ENCODE measurements around the gene MTMR3. TPM values are rescaled to one million over a fixed set of nuclear protein-coding genes. Genes with fewer than 3 reads are reported as not detected.

MTMR3 gene
- polyA plus RNA-seq, 1 of the 3 experiments (the other 2 are of a cell fraction), result 20.4 TPM

DNA sequence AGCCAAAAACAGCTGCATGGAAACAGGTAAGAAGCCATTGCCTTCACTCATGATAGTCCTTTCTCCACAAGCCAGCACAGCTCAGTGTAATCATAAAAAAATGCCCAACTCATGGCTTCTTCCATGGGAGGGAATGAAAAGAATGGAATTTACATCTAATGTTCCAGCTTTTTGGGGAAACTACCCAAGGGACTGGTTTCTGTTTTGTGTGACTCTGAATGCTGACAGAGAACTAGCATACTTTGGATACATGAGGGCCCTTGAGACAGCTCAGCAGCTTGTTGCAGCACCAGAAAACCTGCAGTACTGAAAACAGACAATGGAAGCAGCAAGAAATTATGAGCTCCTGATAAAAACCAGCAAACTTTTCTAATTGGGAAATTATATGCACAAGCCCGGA lies 173.0 kb downstream of the MTMR3 start:
- no peaks in the 10 kb centered on the region for H3F3A ChIP-seq (replicated peaks; ENCODE audit: insufficient read depth)
- POLR2A ChIA-PET, result no interaction called here

More for the DNA sequence above, 173.0 kb downstream of the MTMR3 start:
- Histone ChIP-seq H3K79me2 (ENCODE audit: insufficient read depth) (no peaks in the 10 kb centered on the region), H3K9ac (no peak overlapping the region), H4K20me1 (ENCODE audit: insufficient read depth) (no peaks in the 10 kb centered on the region), H3K4me2 (no peak overlapping the region), H3K4me3 (ENCODE audit: low read depth in 2 of 2, low read length in 1 of 2) (no peak overlapping the region), H3K9me3 (no peaks in the 10 kb centered on the region), H3K27ac (ENCODE audit: low read depth in 2 of 2, low read length in 1 of 2) (no peak overlapping the region), H2AFZ (ENCODE audit: low read depth) (no peak overlapping the region), H3K4me1 (ENCODE audit: control insufficient read depth in 1 of 2, insufficient read depth in 2 of 2, low read depth in 1 of 2, low read length in 1 of 2) (peaks cover 0 to 6% of the 10 kb centered on the region in 2 experiments; a peak in 2 of 4 replicates), H3K9me2 (no peaks in the 10 kb centered on the region), H3K27me3 (ENCODE audit: insufficient read depth) (no peaks in the 10 kb centered on the region), H3K36me3 (replicated peaks in 1 of 2; ENCODE audit: control insufficient read depth in 1 of 2, insufficient read depth in 2 of 2, low read length in 1 of 2) (no peaks in the 10 kb centered on the region)
- CTCF ChIA-PET, result interaction anchor here (1.2 to 1.4 kb wide), 2 partner anchors 33 to 366 kb away, joined by 3 read pairs; no protein-coding TSS in a partner anchor
- TF ChIP-seq, protein P1, sequence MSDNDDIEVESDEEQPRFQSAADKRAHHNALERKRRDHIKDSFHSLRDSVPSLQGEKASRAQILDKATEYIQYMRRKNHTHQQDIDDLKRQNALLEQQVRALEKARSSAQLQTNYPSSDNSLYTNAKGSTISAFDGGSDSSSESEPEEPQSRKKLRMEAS (IDR thresholded peaks at IDR 0.05; ENCODE audit: low read depth), result no peak
- TF ChIP-seq SMC3 (IDR thresholded peaks at IDR 0.05; ENCODE audit: low read depth, low read length), result no peak
- TF ChIP-seq, protein P2, sequence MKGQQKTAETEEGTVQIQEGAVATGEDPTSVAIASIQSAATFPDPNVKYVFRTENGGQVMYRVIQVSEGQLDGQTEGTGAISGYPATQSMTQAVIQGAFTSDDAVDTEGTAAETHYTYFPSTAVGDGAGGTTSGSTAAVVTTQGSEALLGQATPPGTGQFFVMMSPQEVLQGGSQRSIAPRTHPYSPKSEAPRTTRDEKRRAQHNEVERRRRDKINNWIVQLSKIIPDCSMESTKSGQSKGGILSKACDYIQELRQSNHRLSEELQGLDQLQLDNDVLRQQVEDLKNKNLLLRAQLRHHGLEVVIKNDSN (IDR thresholded peaks at IDR 0.05; ENCODE audit: borderline replicate concordance, low read depth), result no peak
- TF ChIP-seq RXRA (IDR thresholded peaks at IDR 0.05; ENCODE audit: borderline replicate concordance, low read depth), result no peak
- no peak for TF ChIP-seq SIN3A (IDR thresholded peaks at IDR 0.05; ENCODE audit: borderline replicate concordance, low read depth, low read length)
- TF ChIP-seq MXI1 (IDR thresholded peaks at IDR 0.05; ENCODE audit: low read depth, low read length), result no peak
- TF ChIP-seq RAD21 (IDR thresholded peaks at IDR 0.05; ENCODE audit: low read length), result no peak
- no peak for TF ChIP-seq FOXM1 (IDR thresholded peaks at IDR 0.05; ENCODE audit: low read depth)
- no peak for TF ChIP-seq CHD2 (IDR thresholded peaks at IDR 0.05; ENCODE audit: low read length, partially characterized antibody)
- TF ChIP-seq FOSL2 (IDR thresholded peaks at IDR 0.05; ENCODE audit: borderline replicate concordance, low read depth), result no peak
- no peak for TF ChIP-seq EP300 (IDR thresholded peaks at IDR 0.05; ENCODE audit: borderline replicate concordance in 1 of 2, low read depth in 1 of 2, low read length in 1 of 2)
- TF ChIP-seq, protein P3, sequence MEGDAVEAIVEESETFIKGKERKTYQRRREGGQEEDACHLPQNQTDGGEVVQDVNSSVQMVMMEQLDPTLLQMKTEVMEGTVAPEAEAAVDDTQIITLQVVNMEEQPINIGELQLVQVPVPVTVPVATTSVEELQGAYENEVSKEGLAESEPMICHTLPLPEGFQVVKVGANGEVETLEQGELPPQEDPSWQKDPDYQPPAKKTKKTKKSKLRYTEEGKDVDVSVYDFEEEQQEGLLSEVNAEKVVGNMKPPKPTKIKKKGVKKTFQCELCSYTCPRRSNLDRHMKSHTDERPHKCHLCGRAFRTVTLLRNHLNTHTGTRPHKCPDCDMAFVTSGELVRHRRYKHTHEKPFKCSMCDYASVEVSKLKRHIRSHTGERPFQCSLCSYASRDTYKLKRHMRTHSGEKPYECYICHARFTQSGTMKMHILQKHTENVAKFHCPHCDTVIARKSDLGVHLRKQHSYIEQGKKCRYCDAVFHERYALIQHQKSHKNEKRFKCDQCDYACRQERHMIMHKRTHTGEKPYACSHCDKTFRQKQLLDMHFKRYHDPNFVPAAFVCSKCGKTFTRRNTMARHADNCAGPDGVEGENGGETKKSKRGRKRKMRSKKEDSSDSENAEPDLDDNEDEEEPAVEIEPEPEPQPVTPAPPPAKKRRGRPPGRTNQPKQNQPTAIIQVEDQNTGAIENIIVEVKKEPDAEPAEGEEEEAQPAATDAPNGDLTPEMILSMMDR (IDR thresholded peaks at IDR 0.05), result no peak
- TF ChIP-seq ELF1 (IDR thresholded peaks at IDR 0.05), result no peak
- no peak for TF ChIP-seq EZH2phosphoT487 (IDR thresholded peaks at IDR 0.05; ENCODE audit: borderline replicate concordance, low read depth)
- TF ChIP-seq GABPA (IDR thresholded peaks at IDR 0.05; ENCODE audit: low read depth), result no peak
- TF ChIP-seq, protein P4, sequence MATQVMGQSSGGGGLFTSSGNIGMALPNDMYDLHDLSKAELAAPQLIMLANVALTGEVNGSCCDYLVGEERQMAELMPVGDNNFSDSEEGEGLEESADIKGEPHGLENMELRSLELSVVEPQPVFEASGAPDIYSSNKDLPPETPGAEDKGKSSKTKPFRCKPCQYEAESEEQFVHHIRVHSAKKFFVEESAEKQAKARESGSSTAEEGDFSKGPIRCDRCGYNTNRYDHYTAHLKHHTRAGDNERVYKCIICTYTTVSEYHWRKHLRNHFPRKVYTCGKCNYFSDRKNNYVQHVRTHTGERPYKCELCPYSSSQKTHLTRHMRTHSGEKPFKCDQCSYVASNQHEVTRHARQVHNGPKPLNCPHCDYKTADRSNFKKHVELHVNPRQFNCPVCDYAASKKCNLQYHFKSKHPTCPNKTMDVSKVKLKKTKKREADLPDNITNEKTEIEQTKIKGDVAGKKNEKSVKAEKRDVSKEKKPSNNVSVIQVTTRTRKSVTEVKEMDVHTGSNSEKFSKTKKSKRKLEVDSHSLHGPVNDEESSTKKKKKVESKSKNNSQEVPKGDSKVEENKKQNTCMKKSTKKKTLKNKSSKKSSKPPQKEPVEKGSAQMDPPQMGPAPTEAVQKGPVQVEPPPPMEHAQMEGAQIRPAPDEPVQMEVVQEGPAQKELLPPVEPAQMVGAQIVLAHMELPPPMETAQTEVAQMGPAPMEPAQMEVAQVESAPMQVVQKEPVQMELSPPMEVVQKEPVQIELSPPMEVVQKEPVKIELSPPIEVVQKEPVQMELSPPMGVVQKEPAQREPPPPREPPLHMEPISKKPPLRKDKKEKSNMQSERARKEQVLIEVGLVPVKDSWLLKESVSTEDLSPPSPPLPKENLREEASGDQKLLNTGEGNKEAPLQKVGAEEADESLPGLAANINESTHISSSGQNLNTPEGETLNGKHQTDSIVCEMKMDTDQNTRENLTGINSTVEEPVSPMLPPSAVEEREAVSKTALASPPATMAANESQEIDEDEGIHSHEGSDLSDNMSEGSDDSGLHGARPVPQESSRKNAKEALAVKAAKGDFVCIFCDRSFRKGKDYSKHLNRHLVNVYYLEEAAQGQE (IDR thresholded peaks at IDR 0.05; ENCODE audit: low read depth, low read length), result no peak
- TF ChIP-seq PBX3 (IDR thresholded peaks at IDR 0.05), result no peak
- no peak for TF ChIP-seq JUND (IDR thresholded peaks at IDR 0.05)
- TF ChIP-seq TEAD4 (IDR thresholded peaks at IDR 0.05; ENCODE audit: borderline replicate concordance, insufficient read depth), result no peak
- DNase-seq, result no peak
- WGBS (ENCODE audit: low lambda C conversion rate), result 86% methylated on average over 1 of the region's 1 CpG
